ENCODE data around the gene NLRP3.

- TF ChIP-seq POLR2AphosphoS5 (IDR thresholded peaks at IDR 0.05; ENCODE audit: borderline replicate concordance, low read depth, low read length) (no peak), EZH2 (IDR thresholded peaks at IDR 0.05) (no peak), FOXP2 (optimal IDR thresholded peaks at IDR 0.05; ENCODE audit: control extremely low read depth, extremely low read length, insufficient read depth) (no peak)
Measured at GRCh38 chr1:247409869-247410544, 6.0 kb upstream of the NLRP3 start.
